Measurements from ENCODE around the gene COPG1.

DNA sequence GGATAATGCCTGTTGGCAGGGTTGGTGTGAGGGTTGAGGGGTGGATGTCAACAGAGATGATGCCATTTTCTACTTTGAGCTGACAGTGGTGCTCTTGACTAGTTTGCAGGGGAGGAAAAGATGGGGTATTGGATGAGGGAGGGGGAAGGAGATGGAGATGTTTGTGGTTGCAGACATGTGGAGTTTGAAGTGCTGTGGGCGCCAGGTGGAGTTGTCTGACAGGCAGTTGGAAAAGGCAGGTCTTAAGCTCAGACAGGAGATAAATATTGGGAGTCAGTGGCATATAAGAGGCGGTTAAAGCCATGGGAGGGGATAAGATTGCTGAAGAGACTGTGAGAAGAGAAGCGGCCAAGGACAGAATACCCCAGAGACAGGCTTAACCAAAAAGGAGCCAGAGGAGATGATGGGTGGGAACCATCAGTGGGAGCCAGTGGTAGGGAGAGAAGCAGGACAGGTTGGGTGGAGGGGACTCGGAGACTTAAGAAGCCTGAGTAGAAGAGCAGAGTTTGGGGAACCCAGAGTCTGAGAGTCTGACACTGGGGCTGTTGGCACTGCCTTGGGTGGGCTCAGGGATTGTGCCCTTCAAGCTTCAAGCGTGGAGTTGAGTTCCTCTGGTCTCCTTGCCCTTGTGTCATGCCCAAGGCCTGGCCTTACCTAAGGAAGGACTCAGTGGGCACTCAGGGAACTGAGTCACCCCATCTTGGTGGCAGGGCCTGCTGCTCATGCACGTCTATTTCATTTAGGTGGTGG, 13.9 kb downstream of the COPG1 start:
- no peak for TF ChIP-seq EZH2phosphoT487 (IDR thresholded peaks at IDR 0.05; ENCODE audit: borderline replicate concordance)
- TF ChIP-seq, protein P1, sequence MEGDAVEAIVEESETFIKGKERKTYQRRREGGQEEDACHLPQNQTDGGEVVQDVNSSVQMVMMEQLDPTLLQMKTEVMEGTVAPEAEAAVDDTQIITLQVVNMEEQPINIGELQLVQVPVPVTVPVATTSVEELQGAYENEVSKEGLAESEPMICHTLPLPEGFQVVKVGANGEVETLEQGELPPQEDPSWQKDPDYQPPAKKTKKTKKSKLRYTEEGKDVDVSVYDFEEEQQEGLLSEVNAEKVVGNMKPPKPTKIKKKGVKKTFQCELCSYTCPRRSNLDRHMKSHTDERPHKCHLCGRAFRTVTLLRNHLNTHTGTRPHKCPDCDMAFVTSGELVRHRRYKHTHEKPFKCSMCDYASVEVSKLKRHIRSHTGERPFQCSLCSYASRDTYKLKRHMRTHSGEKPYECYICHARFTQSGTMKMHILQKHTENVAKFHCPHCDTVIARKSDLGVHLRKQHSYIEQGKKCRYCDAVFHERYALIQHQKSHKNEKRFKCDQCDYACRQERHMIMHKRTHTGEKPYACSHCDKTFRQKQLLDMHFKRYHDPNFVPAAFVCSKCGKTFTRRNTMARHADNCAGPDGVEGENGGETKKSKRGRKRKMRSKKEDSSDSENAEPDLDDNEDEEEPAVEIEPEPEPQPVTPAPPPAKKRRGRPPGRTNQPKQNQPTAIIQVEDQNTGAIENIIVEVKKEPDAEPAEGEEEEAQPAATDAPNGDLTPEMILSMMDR (conservative IDR thresholded peaks at IDR 0.05; ENCODE audit: low read length), result no peak
